Neural progenitor cell (in vitro differentiated cells): ENCODE measurements around the gene GASK1A.

ENCODE experiments used
- EZH2 ChIP-seq: fragments of 200-600 bp; sonication (generic); IDR thresholded peaks from 2 replicates; pipeline ENCODE4 v1.6.1; 2017; ENCODE audit warnings: antibody characterized with exemption, mild to moderate bottlenecking, moderate library complexity
- EZH2phosphoT487 ChIP-seq: fragments of 200-600 bp; sonication (generic); IDR thresholded peaks from 2 replicates; pipeline ENCODE4 v1.6.1; 2017; ENCODE audit warnings: antibody characterized with exemption
- TF ChIP-seq, protein P1 (sequence below): fragments of 200-600 bp; sonication (generic); IDR thresholded peaks from 2 replicates; pipeline ENCODE4 v1.5.1; 2017; ENCODE audit warnings: antibody characterized with exemption, mild to moderate bottlenecking

GRCh38 chr3:42983927-42984326 lies 4.8 kb downstream of the GASK1A start:
- TF ChIP-seq, protein P1, sequence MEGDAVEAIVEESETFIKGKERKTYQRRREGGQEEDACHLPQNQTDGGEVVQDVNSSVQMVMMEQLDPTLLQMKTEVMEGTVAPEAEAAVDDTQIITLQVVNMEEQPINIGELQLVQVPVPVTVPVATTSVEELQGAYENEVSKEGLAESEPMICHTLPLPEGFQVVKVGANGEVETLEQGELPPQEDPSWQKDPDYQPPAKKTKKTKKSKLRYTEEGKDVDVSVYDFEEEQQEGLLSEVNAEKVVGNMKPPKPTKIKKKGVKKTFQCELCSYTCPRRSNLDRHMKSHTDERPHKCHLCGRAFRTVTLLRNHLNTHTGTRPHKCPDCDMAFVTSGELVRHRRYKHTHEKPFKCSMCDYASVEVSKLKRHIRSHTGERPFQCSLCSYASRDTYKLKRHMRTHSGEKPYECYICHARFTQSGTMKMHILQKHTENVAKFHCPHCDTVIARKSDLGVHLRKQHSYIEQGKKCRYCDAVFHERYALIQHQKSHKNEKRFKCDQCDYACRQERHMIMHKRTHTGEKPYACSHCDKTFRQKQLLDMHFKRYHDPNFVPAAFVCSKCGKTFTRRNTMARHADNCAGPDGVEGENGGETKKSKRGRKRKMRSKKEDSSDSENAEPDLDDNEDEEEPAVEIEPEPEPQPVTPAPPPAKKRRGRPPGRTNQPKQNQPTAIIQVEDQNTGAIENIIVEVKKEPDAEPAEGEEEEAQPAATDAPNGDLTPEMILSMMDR = no peak
- no peak for TF ChIP-seq EZH2
- TF ChIP-seq EZH2phosphoT487 = no peak
